SK-MEL-5 (cell line): Measurements from ENCODE around the gene CCDC169. TPM values are rescaled to one million over a fixed set of nuclear protein-coding genes. Genes with fewer than 3 reads are reported as not detected.
"Not testable (repeated sequence)": the region's sequence is repeated elsewhere in the genome, so short reads cannot be mapped to it uniquely, and the experiment has no call there.

ENCODE experiments used
- DNase-seq: peaks from one replicate; pipeline ENCODE4 v3.0.0-alpha.2; 2016; ENCODE audit warnings: low read depth, low spot score
- in situ Hi-C: cut with HindIII; loops from 2 replicates; pipeline ENCODE4 v1.10.0; 2016; ENCODE audit warnings: low sequenced_read_pairs, high pct_unique_total_duplicates, low pct_unique_long_range_greater_than_20kb
- polyA plus RNA-seq, 2 experiments: library from polyadenylated mRNA; depleted of rRNA; stranded (reverse); fragments of >200 nt; gene quantifications; 2 replicates each; pipeline ENCODE4 v1.2.3, GENCODE V29; 2015
- total RNA-seq: library from RNA; depleted of rRNA; stranded (reverse); fragments of >200 nt; shearing (Covaris generic); gene quantifications from 2 replicates; pipeline ENCODE4 v1.2.3, GENCODE V29; 2014; rRNA removed

CCDC169 gene
- 1.7 and 1.9 TPM in 2 replicates for total RNA-seq
- 1.0 and 1.6 TPM in 2 replicates for polyA plus RNA-seq (2015; cell fraction: cytosol; rRNA removed)
- polyA plus RNA-seq (2015; cell fraction: nucleus; rRNA removed): 4.1 and 4.9 TPM in 2 replicates

DNA sequence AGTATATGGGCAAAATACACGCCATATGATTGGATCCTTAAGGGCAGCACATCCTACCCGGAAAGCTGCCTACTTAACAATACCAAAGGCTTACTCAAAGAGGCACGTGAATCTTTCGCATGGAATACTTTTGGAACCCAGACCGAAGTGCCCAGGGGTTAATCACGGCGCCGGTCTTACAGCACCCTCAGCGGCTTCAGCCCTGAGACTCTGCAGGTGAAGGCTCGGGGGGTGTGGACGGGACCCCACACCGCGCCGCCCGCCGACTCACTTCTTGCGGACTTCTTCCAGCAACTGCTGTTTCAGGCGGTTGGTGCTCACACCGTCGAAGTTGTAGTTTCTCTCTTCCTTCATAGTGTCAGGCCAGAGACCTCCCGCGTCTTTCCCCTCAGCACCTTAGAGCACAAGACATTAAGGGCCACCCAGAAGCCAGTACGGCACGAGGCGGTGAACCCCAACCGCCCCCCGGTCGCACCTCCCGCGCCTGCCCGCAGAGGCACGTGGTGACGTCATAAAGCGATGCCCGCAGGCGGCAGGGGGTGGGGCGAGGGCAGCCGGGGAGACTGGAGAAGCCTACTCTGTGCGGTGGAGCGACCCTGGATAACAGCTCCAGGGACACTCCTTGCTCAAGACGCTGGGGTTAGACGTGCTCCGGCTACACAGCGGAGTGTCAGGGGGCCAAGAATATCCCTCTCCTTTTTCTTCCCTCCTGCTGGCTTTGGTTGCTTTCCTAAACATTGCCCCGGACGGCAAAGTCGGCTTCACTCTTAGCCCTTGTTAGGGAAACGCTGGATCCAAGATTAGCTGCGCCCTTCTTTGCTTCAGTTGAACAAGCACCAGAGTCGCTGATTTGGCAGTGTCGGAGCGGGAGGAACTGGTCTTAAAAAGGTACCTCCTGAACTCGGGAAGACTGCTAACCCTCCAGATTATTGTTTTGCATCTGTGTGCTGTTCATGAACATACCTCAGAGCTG, at the start of gene CCDC169:
CCDC169 (minus strand) TSS at position 449 of the 973 bp plus-strand sequence; CDS start at position 354, 95 bp downstream.
- peak; percentile 65 for DNase-seq
- in situ Hi-C loops: no loop called here

DNA sequence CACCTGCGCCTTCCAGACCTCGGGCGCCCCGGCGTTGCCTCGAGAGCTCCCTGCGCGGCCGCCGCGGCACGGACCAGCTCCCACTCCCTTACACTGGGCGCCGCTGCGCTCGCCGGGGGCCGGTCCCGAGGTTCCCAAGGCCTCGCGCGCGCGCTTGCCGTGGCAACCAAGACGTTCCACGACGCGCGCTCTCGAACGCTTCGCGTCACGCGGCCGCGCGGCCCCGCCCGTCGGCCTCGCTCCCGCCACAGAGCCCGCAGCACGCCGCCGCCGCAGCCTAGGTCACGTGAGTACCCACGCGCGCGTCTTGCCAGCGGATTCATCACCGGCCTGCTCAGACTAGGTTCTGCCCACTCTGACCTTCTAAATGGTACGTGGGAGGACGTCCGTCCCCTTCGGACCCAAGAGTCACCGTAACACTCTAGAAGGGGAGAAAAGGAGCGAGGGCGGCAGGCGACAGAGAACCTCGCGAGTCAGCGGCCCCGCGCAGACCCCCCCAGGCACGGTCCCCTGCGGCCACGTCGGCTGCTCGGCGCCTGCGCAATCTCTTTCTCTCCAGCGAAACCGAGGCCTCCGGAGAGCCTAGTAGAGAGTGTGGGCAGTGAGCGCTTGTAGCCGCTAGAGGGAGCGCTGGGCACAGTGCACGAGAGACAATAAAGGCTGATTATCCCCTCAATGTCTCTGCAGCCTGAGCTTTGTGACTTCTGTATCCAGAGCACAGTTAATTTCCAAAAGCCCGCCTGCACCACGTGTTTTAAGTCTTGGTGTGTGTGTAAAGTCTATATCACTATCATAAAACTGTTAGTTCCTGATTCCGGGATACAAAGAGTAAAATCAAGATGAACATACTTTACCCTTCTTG, 48.8 kb upstream of the CCDC169 start, which contains the start of gene SPART:
SPART (minus strand) TSS at position 173 of the 862 bp plus-strand sequence. CDS start 10,564 bp downstream, outside the sequence.
- peak; percentile 96 for DNase-seq
- in situ Hi-C loops: no loop called here

DNA sequence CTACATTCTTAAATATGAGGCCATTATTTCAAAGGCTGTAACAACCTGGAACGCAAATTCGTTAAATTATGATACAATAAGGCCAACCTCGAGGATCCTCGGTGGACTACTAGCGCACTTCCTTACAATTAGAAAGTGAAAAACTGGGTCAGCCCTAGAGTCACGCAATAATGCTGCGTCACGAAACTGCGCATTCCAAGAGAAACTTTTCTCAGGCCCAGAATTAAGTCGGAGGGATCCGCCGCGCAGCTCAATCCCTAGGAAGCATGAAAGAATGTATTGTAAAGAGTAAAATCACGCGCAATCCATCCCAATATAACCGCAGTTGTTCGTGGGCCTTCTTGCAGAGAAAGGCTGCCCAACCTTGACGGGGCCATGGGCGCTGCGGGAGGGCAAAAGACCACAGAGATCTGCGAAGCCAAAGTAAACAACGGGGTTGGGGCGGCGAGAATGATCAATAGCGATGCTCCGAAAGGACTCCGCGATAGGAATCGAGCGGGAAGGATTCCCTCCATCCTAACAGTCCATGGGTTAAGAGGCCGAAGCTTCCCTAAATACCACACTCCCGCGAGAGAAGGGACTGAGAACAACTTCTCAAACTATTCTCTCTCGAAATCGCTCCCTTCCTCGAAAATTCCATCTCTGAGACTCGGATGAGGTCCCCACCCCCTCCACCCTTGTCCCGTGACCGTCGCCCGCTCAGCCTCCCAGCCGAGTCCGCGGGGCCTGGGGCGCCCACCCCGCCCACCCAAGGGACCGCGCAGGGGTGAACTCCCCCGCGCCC, 48.0 kb upstream of the CCDC169 start:
- DNase-seq: peak; percentile 95
- in situ Hi-C loops: no loop called here

DNA sequence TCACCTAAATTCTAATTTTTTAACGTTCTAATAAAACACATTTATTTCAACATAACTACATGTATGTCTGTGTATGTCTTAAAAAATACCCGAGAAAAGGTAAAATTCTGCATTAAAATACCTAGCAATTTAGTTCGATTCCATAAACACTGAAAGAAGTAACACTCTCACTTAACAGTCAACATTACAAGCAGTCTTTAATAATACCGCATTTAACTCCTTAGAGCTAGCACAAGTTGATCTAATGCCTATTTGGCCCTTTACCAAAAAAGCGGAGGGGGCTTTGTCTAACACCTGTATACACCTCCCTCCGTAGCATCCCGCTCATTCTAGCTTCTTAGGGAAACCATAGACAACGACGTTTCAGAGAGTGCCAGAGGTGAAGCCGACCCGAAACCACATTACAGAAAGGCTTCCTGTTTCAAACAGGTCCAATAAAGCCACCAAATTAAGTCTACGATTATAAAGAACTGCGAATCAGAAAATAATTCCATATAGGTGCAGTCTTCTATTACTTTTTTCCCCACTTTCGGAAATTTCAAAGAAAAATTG, 47.3 kb upstream of the CCDC169 start:
- in situ Hi-C loops: no loop called here
- DNase-seq: peak; percentile 35

DNA sequence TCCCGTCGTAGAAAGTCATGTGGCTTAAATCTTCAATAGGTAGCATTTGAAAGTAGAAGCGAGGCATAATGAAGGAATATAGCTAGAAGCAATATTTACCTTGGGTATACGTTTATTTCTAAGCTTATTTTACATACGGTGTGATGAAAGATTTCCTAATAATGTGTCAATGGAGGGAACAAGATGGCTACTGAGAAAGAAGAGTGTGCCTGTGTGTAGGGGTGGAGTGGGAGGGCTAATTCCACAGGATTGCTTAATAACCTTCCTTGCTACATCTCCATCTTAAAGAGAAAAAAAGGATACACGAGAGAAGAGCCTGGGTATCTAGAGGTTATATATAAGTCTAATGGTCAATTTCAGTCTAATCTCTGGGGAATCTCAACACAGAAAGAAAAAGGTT, 46.6 kb upstream of the CCDC169 start:
- peak; percentile 72 for DNase-seq
- in situ Hi-C loops: no loop called here

DNA sequence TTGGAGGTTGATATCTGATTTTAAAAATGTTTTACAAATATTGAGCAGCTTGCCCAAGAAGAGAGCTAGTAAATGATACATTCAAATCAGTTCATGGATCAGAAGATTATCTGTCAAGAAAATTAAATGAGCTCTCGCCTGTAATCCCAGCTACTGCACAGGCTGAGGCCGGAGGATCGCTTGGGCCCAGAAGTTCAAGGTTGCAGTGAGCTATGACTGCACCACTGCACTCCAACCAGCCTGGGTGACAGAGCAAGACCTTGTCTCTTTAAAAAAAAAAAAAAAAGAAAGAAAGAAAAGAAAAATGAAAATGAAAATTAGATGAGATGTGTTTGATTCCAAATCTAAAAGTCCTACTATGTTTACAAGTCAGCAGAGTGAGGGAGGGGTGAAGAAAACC, 46.2 kb upstream of the CCDC169 start:
- in situ Hi-C loops: no loop called here
- peak; percentile 33 for DNase-seq

DNA sequence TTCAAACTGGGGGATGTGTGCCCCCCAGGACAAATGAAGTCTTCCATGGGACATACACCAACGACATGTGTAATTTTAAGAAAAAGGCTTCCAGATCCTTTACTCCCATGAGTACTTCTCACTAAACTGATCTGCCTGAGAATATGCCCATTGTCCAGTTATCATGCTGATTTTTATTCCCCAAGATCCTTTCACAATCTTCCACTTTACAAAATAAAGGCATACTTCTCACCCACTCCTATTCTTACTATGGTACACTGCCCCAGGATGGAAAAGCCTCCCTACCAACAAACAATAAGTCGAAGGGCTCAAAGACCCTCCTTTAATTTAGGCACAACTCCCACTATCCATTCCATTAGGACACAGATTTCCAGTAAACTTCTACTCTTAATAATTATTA, 45.1 kb upstream of the CCDC169 start:
- no peak for DNase-seq
- in situ Hi-C loops: no loop called here

DNA sequence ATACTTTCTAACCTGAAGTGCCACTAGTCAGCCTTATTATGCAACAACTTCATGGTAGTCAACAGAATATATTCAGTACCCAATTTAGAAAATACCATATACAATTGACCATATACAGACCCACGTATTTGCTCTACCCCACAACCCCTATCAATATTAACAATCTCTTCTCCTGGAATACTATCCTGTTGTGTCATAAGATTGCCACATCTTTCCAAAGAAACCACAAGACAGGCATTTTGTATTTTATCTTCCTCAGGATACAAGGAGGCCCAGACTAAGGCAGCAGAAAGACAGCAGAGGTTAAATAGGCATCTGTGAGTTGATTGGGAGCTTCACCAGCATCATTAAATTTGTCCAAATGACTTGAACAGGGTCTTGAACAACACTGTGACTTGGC, 44.1 kb upstream of the CCDC169 start:
- in situ Hi-C loops: no loop called here
- peak; percentile 22 for DNase-seq

DNA sequence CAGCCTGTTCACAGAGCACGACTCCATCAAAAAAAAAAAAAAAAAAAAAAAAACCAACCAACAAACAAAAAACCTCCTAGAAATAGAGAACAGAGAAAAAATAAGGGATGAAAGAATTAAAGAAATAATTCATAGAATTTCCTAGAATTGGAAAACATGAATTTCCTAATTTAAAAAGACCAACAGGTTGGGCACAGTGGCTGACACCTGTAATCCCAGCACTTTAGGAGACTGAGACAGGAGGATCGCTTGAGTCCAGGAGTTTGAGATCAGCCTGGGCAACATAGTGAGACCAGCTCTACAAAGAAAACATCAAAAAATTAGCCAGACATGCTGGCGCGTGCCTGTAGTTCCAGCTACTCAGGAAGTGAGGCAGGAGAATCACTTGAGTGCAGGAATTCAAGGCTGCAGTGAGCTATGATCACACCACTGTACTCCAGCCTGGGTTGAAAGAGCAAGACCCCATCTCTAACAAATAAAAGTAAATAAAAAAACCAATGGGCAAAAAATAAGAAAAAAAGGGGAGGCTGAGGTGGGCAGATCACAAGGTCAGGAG, 42.1 kb upstream of the CCDC169 start:
- no peak for DNase-seq
- in situ Hi-C loops: no loop called here

DNA sequence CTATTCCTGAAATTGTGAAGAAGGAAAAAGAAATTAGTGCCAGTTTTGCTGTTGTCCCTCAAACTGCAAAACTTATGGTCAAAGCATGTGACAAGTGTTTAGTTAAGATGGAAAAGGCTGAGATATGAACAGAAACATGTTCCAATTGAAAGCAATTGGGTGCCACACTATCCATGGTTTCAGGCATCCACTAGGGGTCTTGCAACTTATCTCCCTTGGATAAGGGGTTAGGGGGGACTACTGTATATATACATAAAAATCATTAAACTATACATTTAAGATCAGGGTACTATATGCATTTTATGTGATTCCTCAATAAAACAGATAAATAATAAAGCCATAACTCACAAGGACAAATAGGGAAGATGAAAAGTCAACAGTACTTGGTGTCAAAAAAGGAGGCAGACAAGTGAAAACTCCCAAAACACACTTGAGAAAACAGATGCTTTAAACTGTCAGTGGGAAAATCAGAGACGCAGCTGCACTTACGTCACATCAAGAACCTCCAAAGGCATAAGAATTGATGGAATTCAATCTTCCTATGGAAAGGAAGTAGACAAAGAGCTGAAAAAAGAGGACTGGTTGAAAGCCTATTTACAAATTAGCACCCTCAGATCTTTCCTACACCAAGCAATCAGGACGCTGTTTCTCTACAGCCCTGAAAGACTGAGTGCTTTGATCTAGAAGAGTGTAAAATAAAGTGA, 40.5 kb upstream of the CCDC169 start:
- DNase-seq: no peak
- in situ Hi-C loops: no loop called here

DNA sequence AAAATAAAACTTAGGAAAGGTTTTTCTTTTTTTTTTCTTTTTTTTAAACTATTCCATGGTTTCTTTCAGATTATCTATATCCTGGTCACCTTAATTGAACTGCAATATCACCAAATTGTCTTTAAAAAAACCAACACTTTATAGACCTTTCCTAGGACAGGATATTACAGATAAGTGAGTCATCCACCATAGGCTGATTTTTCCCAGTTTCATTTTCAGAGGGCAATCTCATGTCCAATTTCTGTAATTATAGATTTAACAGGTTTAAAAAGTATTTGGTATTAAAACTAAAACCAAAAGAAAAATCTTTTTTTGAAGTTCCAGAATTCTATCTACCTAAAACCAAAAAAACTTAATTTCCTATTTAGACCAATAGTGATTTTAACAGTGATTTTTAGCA, 35.4 kb upstream of the CCDC169 start:
- in situ Hi-C loops: no loop called here
- DNase-seq: no peak

DNA sequence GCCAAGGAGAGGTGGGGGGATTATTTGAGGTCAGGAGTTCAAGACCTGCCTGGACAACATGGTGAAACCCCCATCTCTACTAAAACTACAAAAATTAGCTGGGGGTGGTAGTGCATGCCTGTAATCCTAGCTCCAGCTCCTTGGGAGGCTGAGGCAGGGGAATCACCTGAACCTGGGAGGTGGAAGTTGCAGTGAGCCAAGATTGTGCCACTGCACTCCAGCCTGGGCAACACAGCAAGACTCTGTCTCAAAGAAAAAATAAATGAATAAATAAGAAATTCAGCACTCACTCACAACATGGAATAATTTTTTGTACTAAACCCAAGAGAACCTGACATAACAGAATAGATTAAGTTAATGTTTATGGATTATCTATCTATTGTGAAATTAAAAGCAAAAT, 34.6 kb upstream of the CCDC169 start:
- in situ Hi-C loops, DNase-seq: not testable (repeated sequence)

DNA sequence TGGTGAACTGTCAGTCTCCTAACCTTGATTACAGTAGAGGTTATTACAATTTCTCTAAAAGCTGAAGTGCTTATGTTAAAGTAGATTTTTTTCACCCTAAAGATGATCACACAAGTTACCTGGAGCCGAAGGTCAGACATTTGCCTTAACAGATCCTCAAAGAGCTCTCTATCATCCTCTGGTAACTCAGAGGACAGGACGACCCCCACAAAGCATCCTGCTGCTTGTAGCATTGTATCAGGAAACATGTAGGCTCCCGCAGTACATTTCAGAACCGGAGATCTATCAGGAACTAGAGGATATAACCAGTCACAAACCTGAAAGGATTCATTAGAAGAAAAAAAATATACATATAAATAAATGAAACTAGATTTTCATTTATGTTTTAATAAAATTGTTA, 33.7 kb upstream of the CCDC169 start:
- in situ Hi-C loops: no loop called here
- DNase-seq: no peak

DNA sequence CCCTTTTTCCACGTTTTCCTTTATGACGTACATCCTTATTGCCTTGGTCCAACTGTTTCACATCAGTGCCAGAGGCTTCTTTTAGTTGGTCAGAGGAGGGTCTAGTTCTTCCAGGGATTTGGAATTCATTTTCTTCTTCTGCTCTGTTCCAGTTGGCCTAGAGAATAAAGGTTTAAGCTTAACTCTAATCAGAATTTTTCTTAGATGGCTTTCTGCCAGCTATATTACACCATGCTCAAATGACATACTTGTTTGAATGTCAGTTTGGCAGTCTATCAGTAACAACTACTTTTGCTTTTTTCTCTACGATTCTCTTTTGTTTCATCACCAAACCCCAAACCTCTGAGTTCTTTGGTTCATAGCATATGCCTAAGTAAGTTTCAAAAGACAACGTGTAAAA, 31.7 kb upstream of the CCDC169 start:
- in situ Hi-C loops: no loop called here

DNA sequence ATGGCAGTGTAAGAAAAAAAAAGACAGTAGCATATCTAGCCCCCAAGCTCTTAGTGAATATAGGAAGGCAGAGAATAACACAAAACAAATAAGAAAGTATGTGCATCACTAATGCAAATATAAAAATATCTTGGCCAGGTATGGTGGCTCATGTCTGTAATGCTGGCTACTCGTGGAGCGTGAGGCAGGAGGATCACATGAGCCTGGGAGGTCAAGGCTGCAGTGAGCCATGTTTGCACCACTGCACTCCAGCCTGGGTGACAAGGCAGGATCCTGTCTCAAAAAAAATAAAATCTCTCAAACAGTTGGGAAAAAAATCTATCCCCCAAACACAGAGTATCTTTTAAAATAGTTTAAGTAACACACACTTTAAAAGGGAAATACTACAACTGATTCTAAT, 31.2 kb upstream of the CCDC169 start:
- in situ Hi-C loops: no loop called here
- no peak for DNase-seq

More for the DNA sequence above, 31.7 kb upstream of the CCDC169 start:
- DNase-seq: no peak

DNA sequence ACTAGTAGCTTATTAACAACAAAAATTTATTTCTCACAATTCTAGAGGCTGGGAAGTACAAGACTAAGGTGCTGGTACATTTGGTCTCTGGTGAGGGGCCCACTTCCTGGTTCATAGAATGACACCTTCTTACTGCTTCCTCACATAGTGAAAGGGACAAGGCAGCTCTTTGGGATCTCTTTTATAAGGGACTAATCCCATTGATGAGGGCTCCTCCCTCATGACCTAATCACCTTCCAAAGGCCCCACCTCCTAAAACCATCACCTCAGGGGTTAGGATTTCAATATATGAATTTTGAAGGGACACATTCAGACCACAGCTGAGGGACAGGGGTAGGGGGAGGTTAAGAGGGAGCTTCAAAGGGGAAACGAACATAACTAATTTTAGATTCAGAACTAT, 28.3 kb upstream of the CCDC169 start:
- no peak for DNase-seq
- in situ Hi-C loops: no loop called here
